MV-4-11 (cell line): Measurements from ENCODE around the gene BLOC1S3.

Experiments
- DNase-seq: peaks from one replicate; lab custom pipeline; 2025; lab: John Stamatoyannopoulos, UW

BLOC1S3 gene

GRCh38 chr19:45161738-45162607 is 16.6 kb upstream of the BLOC1S3 start:
- DNase-seq: no peak

- DNase-seq: no peak
Observed at GRCh38 chr19:45162608-45163143, 15.9 kb upstream of the BLOC1S3 start.

GRCh38 chr19:45163156-45163555 is 15.4 kb upstream of the BLOC1S3 start:
- DNase-seq: no peak

GRCh38 chr19:45163751-45164460 is 14.7 kb upstream of the BLOC1S3 start:
- DNase-seq: no peak

GRCh38 chr19:45164577-45165335 is 13.8 kb upstream of the BLOC1S3 start:
- peak; percentile 87 for DNase-seq

- no peak for DNase-seq
Observed at GRCh38 chr19:45166723-45167252, 11.8 kb upstream of the BLOC1S3 start.

- DNase-seq: peak; percentile 62
Observed at GRCh38 chr19:45168767-45169351, 9.7 kb upstream of the BLOC1S3 start.

GRCh38 chr19:45169602-45170001 is 9.0 kb upstream of the BLOC1S3 start:
- no peak for DNase-seq

GRCh38 chr19:45170146-45171106 is 8.2 kb upstream of the BLOC1S3 start:
- DNase-seq: no peak

- no peak for DNase-seq
Observed at GRCh38 chr19:45171211-45171623, 7.4 kb upstream of the BLOC1S3 start.

GRCh38 chr19:45172173-45172572 is 6.4 kb upstream of the BLOC1S3 start:
- no peak for DNase-seq

GRCh38 chr19:45172611-45173208 is 5.9 kb upstream of the BLOC1S3 start:
- no peak for DNase-seq

- peak; percentile 35 for DNase-seq
Observed at GRCh38 chr19:45173816-45174215, 4.8 kb upstream of the BLOC1S3 start.

- DNase-seq: peak; percentile 17
Observed at GRCh38 chr19:45175515-45176345, 2.9 kb upstream of the BLOC1S3 start.

GRCh38 chr19:45177817-45178261 is 745 bp upstream of the BLOC1S3 start, which contains the start of gene TRAPPC6A:
TRAPPC6A (minus strand) TSS chr19:45178237; CDS start chr19:45178218, 19 bp downstream.
- DNase-seq: peak; percentile 87

GRCh38 chr19:45179072-45179891 is 698 bp downstream of the BLOC1S3 start:
- DNase-seq: no peak

GRCh38 chr19:45179892-45180370 is 1.3 kb downstream of the BLOC1S3 start:
- no peak for DNase-seq

GRCh38 chr19:45180936-45181335 is 2.4 kb downstream of the BLOC1S3 start:
- DNase-seq: no peak
